DND-41 (cell line): ENCODE measurements around the gene ZCWPW1.

Source experiments
- CTCF ChIP-seq: IDR thresholded peaks from 2 replicates; pipeline ENCODE4 v1.5.1; 2012; ENCODE audit warnings: borderline replicate concordance, low read length, moderate library complexity, mild to moderate bottlenecking; ENCODE audit not compliant: poor library complexity, severe bottlenecking; ENCODE audit errors: extremely low read depth
- EZH2 ChIP-seq: IDR thresholded peaks from 3 replicates; pipeline ENCODE4 v1.6.1; 2012; ENCODE audit warnings: borderline replicate concordance, low read depth, mild to moderate bottlenecking, moderate library complexity, low read length, inconsistent platforms; ENCODE audit not compliant: severe bottlenecking

GRCh38 chr7:100393233-100393905 lies 35.1 kb downstream of the ZCWPW1 start:
- TF ChIP-seq CTCF (no peak), EZH2 (no peak)
